Osteocyte (in vitro differentiated cells): ENCODE measurements around the gene APC2. TPM values are rescaled to one million over a fixed set of nuclear protein-coding genes. Genes with fewer than 3 reads are reported as not detected.

ENCODE experiments used
- DNase-seq: peaks from one replicate; pipeline ENCODE4 v3.0.0; 2021; ENCODE audit warnings: mixed read lengths; ENCODE audit not compliant: unreplicated experiment; ENCODE audit errors: extremely low spot score
- H3K27ac Mint-ChIP-seq: one replicate; pipeline ENCODE4 v1.8.0; 2021; ENCODE audit warnings: mild to moderate bottlenecking, mixed read lengths; ENCODE audit not compliant: unreplicated experiment
- H3K27me3 Mint-ChIP-seq: one replicate; pipeline ENCODE4 v1.8.0; 2021; ENCODE audit warnings: mixed read lengths; ENCODE audit not compliant: unreplicated experiment
- H3K36me3 Mint-ChIP-seq: one replicate; pipeline ENCODE4 v1.8.0; 2021; ENCODE audit warnings: mixed read lengths; ENCODE audit not compliant: unreplicated experiment
- H3K4me1 Mint-ChIP-seq: one replicate; pipeline ENCODE4 v1.8.0; 2021; ENCODE audit warnings: mixed read lengths; ENCODE audit not compliant: unreplicated experiment
- H3K4me3 Mint-ChIP-seq: one replicate; pipeline ENCODE4 v1.8.0; 2021; ENCODE audit warnings: mild to moderate bottlenecking, moderate library complexity, mixed read lengths; ENCODE audit not compliant: unreplicated experiment
- H3K9me3 Mint-ChIP-seq: one replicate; pipeline ENCODE4 v1.8.0; 2021; ENCODE audit warnings: mixed read lengths; ENCODE audit not compliant: unreplicated experiment
- total RNA-seq: library from RNA; stranded (reverse); gene quantifications from 2 replicates; pipeline ENCODE4 v1.2.1, GENCODE V29; 2021
- TF ChIP-seq, protein P1 (sequence below): fragments of 200-600 bp; sonication (generic); IDR thresholded peaks from 2 replicates; pipeline ENCODE4 v1.5.0; 2021; ENCODE audit warnings: antibody characterized with exemption, mild to moderate bottlenecking, moderate library complexity

The APC2 gene
- total RNA-seq, 1 donor from 2014 or later: 1.2 TPM

DNA sequence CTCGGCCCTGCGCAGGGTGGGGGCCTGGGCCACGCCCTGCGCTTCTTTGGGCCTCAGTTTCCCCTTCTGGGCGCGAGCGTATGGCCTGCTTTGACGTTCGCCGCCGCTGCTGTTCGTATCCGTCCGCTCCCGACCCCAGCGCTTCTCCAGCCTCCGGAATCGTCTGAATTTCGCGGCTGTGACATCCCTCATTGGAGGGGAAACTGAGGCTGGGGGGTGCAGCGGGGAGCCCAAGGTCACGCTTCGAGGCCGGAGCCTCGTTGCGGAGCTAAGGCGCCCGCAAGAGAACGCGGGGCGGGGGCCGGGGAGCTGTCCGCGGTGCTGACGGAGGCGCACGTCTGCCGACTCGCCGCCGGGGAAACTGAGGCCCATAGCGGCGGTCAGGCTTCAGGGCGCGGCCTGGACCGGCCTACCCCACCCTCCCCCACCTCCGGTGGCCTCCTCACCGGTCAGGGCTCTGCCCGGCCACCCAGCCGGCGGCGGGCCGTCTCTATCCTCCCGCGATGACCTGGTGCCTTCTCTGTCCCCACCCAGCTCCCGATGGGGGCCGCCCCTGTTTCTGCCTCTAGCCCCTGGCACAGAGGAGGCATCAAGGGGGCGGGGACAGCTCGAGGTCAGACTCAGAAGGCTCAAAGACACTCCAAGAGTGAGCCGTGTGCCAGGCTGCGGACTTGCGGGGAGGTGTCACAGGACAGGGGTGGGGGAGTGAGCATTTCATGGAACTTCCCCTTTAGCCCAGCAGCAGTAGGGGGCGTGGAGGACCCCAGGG, 3.0 kb upstream of the APC2 start:
- TF ChIP-seq, protein P1, sequence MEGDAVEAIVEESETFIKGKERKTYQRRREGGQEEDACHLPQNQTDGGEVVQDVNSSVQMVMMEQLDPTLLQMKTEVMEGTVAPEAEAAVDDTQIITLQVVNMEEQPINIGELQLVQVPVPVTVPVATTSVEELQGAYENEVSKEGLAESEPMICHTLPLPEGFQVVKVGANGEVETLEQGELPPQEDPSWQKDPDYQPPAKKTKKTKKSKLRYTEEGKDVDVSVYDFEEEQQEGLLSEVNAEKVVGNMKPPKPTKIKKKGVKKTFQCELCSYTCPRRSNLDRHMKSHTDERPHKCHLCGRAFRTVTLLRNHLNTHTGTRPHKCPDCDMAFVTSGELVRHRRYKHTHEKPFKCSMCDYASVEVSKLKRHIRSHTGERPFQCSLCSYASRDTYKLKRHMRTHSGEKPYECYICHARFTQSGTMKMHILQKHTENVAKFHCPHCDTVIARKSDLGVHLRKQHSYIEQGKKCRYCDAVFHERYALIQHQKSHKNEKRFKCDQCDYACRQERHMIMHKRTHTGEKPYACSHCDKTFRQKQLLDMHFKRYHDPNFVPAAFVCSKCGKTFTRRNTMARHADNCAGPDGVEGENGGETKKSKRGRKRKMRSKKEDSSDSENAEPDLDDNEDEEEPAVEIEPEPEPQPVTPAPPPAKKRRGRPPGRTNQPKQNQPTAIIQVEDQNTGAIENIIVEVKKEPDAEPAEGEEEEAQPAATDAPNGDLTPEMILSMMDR: no peak
- Mint-ChIP-seq H3K27ac (no peak overlapping the region), H3K27me3 (peaks cover 34% of the 10 kb centered on the region), H3K36me3 (peaks cover 5% of the 10 kb centered on the region), H3K4me3 (peak overlapping the region; percentile 40), H3K9me3 (no peaks in the 10 kb centered on the region), H3K4me1 (peaks cover 28% of the 10 kb centered on the region)
- DNase-seq: no peak

DNA sequence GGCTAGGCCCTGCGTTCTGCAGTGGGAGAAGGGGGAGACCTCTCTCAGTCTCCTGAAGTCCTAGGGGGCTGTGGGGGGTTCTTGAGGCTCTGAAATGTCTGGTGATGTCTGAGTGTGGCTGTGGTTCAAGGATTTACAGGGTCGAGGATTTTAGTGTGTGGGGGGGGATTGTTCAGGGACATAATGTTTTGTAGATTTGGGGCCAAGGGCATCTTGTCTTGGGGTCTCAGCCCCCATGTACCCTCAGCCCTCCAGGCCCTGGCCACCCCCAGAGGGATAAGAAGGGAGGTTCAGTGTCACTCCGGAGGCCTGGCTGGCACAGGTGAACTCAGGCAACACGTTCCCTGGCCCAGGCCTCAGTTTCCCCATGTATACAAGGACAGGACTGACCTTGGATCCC, 2.4 kb upstream of the APC2 start:
- Mint-ChIP-seq H3K27ac (no peak overlapping the region), H3K36me3 (no peaks in the 10 kb centered on the region), H3K4me3 (peak overlapping the region; percentile 40), H3K9me3 (no peaks in the 10 kb centered on the region), H3K27me3 (peaks cover 36% of the 10 kb centered on the region), H3K4me1 (peaks cover 25% of the 10 kb centered on the region)
- TF ChIP-seq, protein P1: no peak
- DNase-seq: no peak

DNA sequence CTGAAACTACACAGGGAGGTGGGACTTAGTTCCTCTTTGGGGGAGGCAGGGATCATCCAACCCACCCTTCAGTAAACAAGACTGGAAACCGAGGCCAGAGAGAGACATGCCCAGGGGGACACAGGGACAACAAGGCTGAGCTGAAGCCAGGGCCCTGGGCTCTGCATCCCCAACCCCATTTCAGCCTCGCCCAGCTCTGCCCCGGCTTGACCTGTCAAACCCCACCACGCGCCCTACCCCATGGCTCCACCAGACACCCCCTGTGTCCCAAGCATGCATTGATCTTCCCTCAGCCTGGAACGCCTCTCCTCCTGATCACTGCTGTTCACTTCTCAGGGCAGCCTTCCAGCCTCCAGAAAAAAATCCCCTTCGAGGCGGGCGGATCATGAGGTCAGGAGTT, 2.0 kb upstream of the APC2 start:
- Mint-ChIP-seq H3K27ac (no peak overlapping the region), H3K36me3 (no peaks in the 10 kb centered on the region), H3K27me3 (peaks cover 38% of the 10 kb centered on the region), H3K9me3 (no peaks in the 10 kb centered on the region), H3K4me3 (no peak overlapping the region), H3K4me1 (peaks cover 26% of the 10 kb centered on the region)
- DNase-seq: no peak
- TF ChIP-seq, protein P1: no peak

DNA sequence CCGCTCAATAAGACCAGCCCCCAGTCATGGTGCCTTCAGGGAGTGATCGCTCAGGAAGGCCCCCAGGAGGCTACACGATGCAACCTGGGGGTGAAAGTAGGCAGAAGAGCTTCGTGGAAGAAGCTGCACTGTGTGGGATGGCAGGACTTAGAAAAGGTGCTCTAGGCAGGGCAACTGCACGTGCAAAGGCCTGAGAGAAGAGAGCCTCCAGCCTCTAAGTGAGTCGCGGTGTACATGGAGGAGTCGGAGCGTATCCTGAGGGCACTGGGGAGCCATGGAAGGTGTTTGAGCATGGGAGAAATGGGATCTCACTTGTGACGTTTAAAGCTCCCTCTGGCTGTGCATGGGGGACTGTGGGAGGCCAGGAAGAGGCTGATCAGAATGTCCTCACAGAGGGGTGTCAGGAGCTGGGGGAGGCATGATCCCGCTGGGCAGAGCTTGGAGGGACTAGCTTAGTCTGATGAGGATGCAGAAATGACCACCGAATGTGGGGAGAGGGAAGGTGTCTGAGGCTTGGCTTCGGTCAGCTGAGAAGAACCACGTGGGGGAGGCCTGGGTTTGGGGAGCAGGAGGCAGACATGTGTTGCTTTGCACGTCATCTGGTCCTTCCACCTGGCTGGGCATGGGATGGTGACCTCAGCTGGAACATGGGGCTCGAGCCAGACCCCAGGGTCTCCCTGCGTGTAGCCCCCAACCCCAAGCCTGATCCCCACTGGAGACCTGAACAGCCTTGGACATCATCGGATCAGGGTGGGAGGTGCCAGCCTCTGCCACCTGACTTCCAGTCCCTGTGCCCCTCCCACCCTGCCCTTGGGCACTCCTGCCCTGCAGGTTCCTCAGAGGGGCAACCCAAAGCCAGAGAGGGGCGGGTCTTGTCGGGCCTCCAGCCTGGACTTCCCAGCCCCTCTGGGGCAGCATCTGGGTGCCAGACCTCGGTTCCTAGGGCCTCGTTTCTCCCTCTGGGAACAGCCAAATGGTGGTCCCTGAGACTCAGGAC, 1.1 kb downstream of the APC2 start:
- TF ChIP-seq, protein P1: no peak

More for the DNA sequence above, 1.1 kb downstream of the APC2 start:
- H3K36me3 Mint-ChIP-seq: no peaks in the 10 kb centered on the region
- no peaks in the 10 kb centered on the region for H3K9me3 Mint-ChIP-seq
- peaks cover 14% of the 10 kb centered on the region for H3K4me1 Mint-ChIP-seq
- no peak overlapping the region for H3K27ac Mint-ChIP-seq
- H3K27me3 Mint-ChIP-seq: peaks cover 45% of the 10 kb centered on the region
- no peak for DNase-seq
- no peak overlapping the region for H3K4me3 Mint-ChIP-seq
